Mucosa of gallbladder (tissue), 1 donor: ENCODE results near the gene GLUL. TPM values are rescaled to one million over a fixed set of nuclear protein-coding genes. Genes with fewer than 3 reads are reported as not detected.

Experiments used
- total RNA-seq: library from RNA; stranded (reverse); gene quantifications from one replicate; pipeline ENCODE4 v1.2.1, GENCODE V29; 2021
- donor health status: DM: no; HTN: no; CAD: no.

GLUL gene
- total RNA-seq, 1 donor from 2014 or later = 356 TPM

Other genes with a start within 250 kb of the GLUL start
- not detected for gene TEDDM1, start 8.9 kb upstream of the GLUL start, total RNA-seq
- not detected for gene RGSL1, start 58.4 kb upstream of the GLUL start, total RNA-seq
- gene RNASEL, start 197.5 kb upstream of the GLUL start, total RNA-seq = 16.7 TPM
- gene RGS16, start 212.6 kb upstream of the GLUL start, total RNA-seq = 5.8 TPM